Measurements from ENCODE around the gene IGFALS. TPM values are rescaled to one million over a fixed set of nuclear protein-coding genes. Genes with fewer than 3 reads are reported as not detected.

Gene IGFALS
- total RNA-seq (2021) (0.18 TPM in 1 of 2 replicates, not detected in the other), Bru-seq, nascent RNA (percentile 14 among the genes with signal in this experiment), BruChase-seq, experiment 1, labeled RNA remaining after a 2-hour chase (percentile 29 among the genes with signal in this experiment), BruChase-seq, experiment 2, labeled RNA remaining after a 6-hour chase (percentile 22 among the genes with signal in this experiment)
- long read RNA-seq: 0 reads

DNA sequence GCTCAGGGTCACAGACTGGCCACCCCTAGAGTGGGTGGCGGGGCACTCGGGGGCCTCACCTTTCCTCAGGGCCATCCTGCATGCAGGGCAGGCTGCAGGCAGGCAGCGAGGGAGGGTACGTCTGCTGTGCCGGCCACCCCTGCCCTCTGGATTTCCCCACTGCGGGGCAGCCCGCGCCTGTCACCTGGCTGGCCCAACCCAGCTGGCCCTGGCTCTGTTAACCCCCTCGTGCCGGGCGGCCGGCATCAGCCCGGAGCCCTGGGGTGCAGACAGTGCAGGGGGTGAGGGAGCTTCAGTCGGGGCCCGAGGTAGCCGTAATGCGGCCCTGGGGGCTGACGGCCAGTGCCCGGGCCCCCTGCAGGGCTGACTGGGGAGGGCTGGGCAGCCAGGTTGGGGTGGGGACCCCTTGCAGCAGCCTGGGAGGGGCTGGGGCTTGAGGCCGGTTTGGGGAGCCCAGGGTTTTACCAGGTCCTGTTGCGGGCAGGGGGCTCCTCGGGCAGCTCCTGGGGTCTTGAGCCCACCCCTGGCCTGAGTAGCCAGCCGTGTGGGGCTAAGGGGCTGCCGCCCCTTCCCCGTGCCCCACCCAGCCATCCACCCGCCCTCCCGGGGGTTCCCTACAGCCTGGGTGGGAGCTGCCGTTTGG lies at the start of gene IGFALS:
Gene IGFALS, minus strand, starts transcription at position 128 of the 643 bp plus-strand sequence. Its CDS starts 53 bp downstream, at position 75.
- CTCF ChIA-PET: no interaction called here
- Histone ChIP-seq H3K36me3 (ENCODE audit: low read depth) (no peaks in the 10 kb centered on the region), H3F3A (ENCODE audit: insufficient read depth, low read depth) (no peaks in the 10 kb centered on the region), H4K20me1 (ENCODE audit: insufficient read depth) (no peaks in the 10 kb centered on the region), H3K79me2 (ENCODE audit: low read depth) (no peaks in the 10 kb centered on the region), H3K4me3 (no peak within 1 kb of the TSS), H3K27ac (no peak within 1 kb of the TSS), H3K9me3 (ENCODE audit: insufficient read depth, low read depth) (peaks cover 5% of the 10 kb centered on the region; the same call in 1 of the 2 replicates), H3K9me2 (ENCODE audit: insufficient read depth) (no peaks in the 10 kb centered on the region), H2AFZ (no peak within 1 kb of the TSS), H3K4me1 (replicated peaks; ENCODE audit: insufficient read depth) (no peaks in the 10 kb centered on the region), H3K4me2 (no peak within 1 kb of the TSS), H3K27me3 (ENCODE audit: insufficient read depth, low read depth) (no peaks in the 10 kb centered on the region)
- POLR2A ChIA-PET (ENCODE audit: unreplicated experiment): no interaction called here
- no TSS peak for BruUV-seq (replicated peaks)
- intact Hi-C loops (cut with micrococcal nuclease; ENCODE audit: unreplicated experiment): no loop called here
- TF ChIP-seq, protein P1, sequence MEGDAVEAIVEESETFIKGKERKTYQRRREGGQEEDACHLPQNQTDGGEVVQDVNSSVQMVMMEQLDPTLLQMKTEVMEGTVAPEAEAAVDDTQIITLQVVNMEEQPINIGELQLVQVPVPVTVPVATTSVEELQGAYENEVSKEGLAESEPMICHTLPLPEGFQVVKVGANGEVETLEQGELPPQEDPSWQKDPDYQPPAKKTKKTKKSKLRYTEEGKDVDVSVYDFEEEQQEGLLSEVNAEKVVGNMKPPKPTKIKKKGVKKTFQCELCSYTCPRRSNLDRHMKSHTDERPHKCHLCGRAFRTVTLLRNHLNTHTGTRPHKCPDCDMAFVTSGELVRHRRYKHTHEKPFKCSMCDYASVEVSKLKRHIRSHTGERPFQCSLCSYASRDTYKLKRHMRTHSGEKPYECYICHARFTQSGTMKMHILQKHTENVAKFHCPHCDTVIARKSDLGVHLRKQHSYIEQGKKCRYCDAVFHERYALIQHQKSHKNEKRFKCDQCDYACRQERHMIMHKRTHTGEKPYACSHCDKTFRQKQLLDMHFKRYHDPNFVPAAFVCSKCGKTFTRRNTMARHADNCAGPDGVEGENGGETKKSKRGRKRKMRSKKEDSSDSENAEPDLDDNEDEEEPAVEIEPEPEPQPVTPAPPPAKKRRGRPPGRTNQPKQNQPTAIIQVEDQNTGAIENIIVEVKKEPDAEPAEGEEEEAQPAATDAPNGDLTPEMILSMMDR (conservative IDR thresholded peaks at IDR 0.05): no peak
- TF ChIP-seq EZH2 (IDR thresholded peaks at IDR 0.05; ENCODE audit: low read depth): no peak
- no peak for DNase-seq

DNA sequence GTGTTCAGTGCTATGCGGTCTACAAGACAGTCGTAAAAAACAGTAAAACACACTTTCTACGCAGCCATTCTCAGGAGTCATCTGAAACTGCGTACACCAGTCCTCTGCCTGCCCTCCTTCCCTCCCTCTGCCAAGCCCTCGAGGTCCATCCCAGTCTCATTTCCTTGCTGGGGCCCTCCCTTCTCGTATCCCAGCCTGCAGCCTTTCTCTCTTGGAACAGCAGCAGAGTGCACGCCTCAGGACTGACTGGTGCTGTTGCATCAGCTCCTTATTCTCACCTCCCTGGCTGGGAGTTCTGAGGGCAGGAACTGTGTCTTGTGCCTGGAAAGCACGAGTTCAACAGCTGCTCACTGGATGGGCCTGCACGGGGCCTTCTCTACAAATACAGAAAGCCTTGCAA lies 46.0 kb upstream of the IGFALS start:
- intact Hi-C loops (cut with micrococcal nuclease; ENCODE audit: unreplicated experiment): no loop called here
- DNase-seq: no peak
- Histone ChIP-seq H3K27ac (no peak overlapping the region), H3K4me2 (no peak overlapping the region), H3K9me2 (ENCODE audit: insufficient read depth) (no peaks in the 10 kb centered on the region), H3F3A (ENCODE audit: insufficient read depth, low read depth) (no peaks in the 10 kb centered on the region), H3K4me3 (no peak overlapping the region), H3K27me3 (ENCODE audit: insufficient read depth, low read depth) (no peaks in the 10 kb centered on the region), H3K9me3 (ENCODE audit: insufficient read depth, low read depth) (no peaks in the 10 kb centered on the region), H3K4me1 (replicated peaks; ENCODE audit: insufficient read depth) (no peaks in the 10 kb centered on the region), H3K36me3 (ENCODE audit: low read depth) (no peaks in the 10 kb centered on the region), H2AFZ (no peak overlapping the region), H4K20me1 (ENCODE audit: insufficient read depth) (no peaks in the 10 kb centered on the region), H3K79me2 (ENCODE audit: low read depth) (no peaks in the 10 kb centered on the region)
- ChIA-PET POLR2A (ENCODE audit: unreplicated experiment) (interaction anchor here (0.6 kb wide), 1 partner anchor 1033 kb away, joined by 3 read pairs; no protein-coding TSS in a partner anchor), CTCF (no interaction called here)
- no peak for TF ChIP-seq EZH2 (IDR thresholded peaks at IDR 0.05; ENCODE audit: low read depth)
- TF ChIP-seq, protein P1 (conservative IDR thresholded peaks at IDR 0.05): no peak
- no TSS peak for BruUV-seq (replicated peaks)

DNA sequence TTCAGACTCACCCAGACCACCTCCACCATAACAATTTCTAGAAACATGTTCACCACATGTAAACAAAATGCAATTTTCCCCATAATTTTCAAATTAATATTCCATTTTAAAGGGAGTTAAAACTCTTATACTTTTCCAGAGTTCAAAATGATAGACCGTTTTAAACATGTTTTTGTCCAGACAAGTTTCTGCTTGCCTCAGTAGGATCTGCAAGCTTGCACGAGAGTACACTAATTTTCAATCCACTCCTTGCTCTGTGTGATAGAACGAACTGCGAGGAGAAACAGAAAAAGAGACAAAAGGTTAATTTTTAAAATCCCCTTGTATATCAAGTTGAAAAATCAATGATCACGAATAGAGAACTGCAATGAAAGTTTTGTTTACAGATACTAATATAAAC lies 40.6 kb upstream of the IGFALS start:
- TF ChIP-seq, protein P1 (conservative IDR thresholded peaks at IDR 0.05): no peak
- no peak for TF ChIP-seq EZH2 (IDR thresholded peaks at IDR 0.05; ENCODE audit: low read depth)
- Histone ChIP-seq H3K4me3 (no peak overlapping the region), H3K27ac (no peak overlapping the region), H3K9me2 (ENCODE audit: insufficient read depth) (no peaks in the 10 kb centered on the region), H3K27me3 (ENCODE audit: insufficient read depth, low read depth) (no peaks in the 10 kb centered on the region), H3F3A (ENCODE audit: insufficient read depth, low read depth) (peaks cover 16% of the 10 kb centered on the region; the same call in 1 of the 2 replicates), H3K4me1 (replicated peaks; ENCODE audit: insufficient read depth) (peaks cover 12% of the 10 kb centered on the region), H3K9me3 (ENCODE audit: insufficient read depth, low read depth) (no peaks in the 10 kb centered on the region), H2AFZ (no peak overlapping the region), H3K79me2 (ENCODE audit: low read depth) (peaks cover 15% of the 10 kb centered on the region), H3K4me2 (no peak overlapping the region), H3K36me3 (ENCODE audit: low read depth) (no peaks in the 10 kb centered on the region), H4K20me1 (ENCODE audit: insufficient read depth) (peaks cover 16% of the 10 kb centered on the region; the same call in 1 of the 2 replicates)
- ChIA-PET POLR2A (ENCODE audit: unreplicated experiment) (no interaction called here), CTCF (no interaction called here)
- intact Hi-C loops (cut with micrococcal nuclease; ENCODE audit: unreplicated experiment): no loop called here
- DNase-seq: no peak
- no TSS peak for BruUV-seq (replicated peaks)
